Activated naive CD8-positive, alpha-beta T cell treated with anti-CD3 and anti-CD28 coated beads, Interleukin-2, amount 50 U/mL, for 24 hours (primary cell): ENCODE results near the gene TCF3.
A peak's percentile ranks its signal among the peaks of the same experiment; 100 is the strongest.

Experiments used
- ATAC-seq: fragments of 150-1000 bp; cut with Tn5 transposase; one replicate; pipeline ENCODE4 v1.10.0; 2021
- DNase-seq: peaks from one replicate; pipeline ENCODE4 v3.0.0; 2021
- H3K27ac Mint-ChIP-seq: one replicate; pipeline ENCODE4 v1.8.0; 2021; ENCODE audit warnings: mild to moderate bottlenecking, mixed read lengths
- H3K27me3 Mint-ChIP-seq: one replicate; pipeline ENCODE4 v1.8.0; 2021; ENCODE audit warnings: mixed read lengths
- H3K36me3 Mint-ChIP-seq: one replicate; pipeline ENCODE4 v1.8.0; 2021; ENCODE audit warnings: low read depth, mixed read lengths
- H3K4me1 Mint-ChIP-seq: one replicate; pipeline ENCODE4 v1.8.0; 2021; ENCODE audit warnings: mixed read lengths
- H3K4me3 Mint-ChIP-seq: one replicate; pipeline ENCODE4 v1.8.0; 2021; ENCODE audit warnings: mild to moderate bottlenecking, moderate library complexity, mixed read lengths
- H3K9me3 Mint-ChIP-seq: one replicate; pipeline ENCODE4 v1.8.0; 2021; ENCODE audit warnings: mixed read lengths

TCF3 gene

GRCh38 chr19:1606138-1606651 is 46.2 kb downstream of the TCF3 start:
- H3K4me1 Mint-ChIP-seq, result peaks cover 64% of the 10 kb centered on the region
- H3K36me3 Mint-ChIP-seq, result peaks cover 14% of the 10 kb centered on the region
- DNase-seq, result no peak
- H3K4me3 Mint-ChIP-seq, result peak overlapping the region; percentile 88
- H3K27ac Mint-ChIP-seq, result peak overlapping the region; percentile 98
- peak; percentile 4 for ATAC-seq
- no peaks in the 10 kb centered on the region for H3K9me3 Mint-ChIP-seq
- H3K27me3 Mint-ChIP-seq, result no peaks in the 10 kb centered on the region

DNA sequence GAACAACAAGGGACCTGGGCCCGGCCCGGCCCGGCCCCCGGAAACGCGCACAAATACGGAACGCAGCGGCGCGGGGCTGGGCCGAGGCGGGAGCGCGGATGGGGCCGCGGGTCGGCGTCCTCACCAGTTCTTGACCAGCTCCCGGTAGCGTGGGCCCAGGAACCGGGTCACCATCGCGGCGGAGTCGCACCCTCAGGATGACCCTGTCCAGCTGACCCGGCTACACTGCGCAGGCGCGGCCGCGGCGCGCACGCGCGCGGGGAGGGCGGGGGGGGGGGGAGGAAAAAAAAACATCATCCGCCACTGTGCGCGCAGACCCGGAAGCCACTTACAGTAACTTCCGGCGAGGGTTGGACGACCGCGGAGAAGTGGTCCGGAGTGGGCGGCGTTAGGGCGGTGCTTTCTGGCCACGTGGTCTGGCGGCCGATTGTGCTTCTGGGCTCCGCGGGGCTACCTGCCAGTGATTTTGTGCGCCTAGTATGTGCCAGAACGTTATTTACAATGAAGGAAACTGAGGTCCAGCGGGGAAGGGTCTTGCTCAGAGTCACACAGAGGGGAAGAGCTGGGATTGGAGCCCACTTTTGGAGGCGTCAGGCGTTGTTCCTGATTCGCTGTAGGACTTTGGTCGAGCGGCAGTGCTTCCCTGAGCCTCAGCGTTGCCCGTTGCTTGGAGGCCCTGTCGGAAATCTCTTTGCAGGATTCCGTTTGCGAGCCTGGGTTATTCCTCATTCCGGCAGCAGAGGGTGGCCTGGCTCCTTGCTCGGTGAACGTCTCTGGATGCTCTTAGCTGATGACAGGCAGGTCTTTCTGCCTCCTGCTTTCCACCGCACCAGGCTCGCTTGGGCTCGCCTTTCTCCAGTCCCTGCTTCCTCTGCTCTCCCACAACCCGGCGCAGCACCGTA is 46.9 kb downstream of the TCF3 start, which contains the start of gene UQCR11:
TSS of gene UQCR11 (minus strand) at position 227 of the 902 bp plus-strand sequence. CDS start at position 174, 53 bp downstream.
- Mint-ChIP-seq H3K4me3 (peak within 1 kb of the TSS; percentile 88), H3K9me3 (no peaks in the 10 kb centered on the region), H3K27ac (peak within 1 kb of the TSS; percentile 98), H3K27me3 (no peaks in the 10 kb centered on the region), H3K4me1 (peaks cover 59% of the 10 kb centered on the region), H3K36me3 (peaks cover 12% of the 10 kb centered on the region)
- DNase-seq (peak; percentile 95), ATAC-seq (peak; percentile 80)

GRCh38 chr19:1602091-1602707 is 50.2 kb downstream of the TCF3 start:
- Mint-ChIP-seq H3K4me3 (no peak overlapping the region), H3K4me1 (peaks cover 41% of the 10 kb centered on the region), H3K27ac (no peak overlapping the region), H3K27me3 (no peaks in the 10 kb centered on the region), H3K9me3 (no peaks in the 10 kb centered on the region), H3K36me3 (peaks cover 22% of the 10 kb centered on the region)
- ATAC-seq, result no peak
- no peak for DNase-seq

- Mint-ChIP-seq H3K9me3 (no peaks in the 10 kb centered on the region), H3K4me1 (peaks cover 38% of the 10 kb centered on the region), H3K27ac (peak overlapping the region; percentile 56), H3K27me3 (no peaks in the 10 kb centered on the region), H3K36me3 (peaks cover 23% of the 10 kb centered on the region), H3K4me3 (no peak overlapping the region)
- DNase-seq, result no peak
- ATAC-seq, result no peak
Measured at GRCh38 chr19:1601613-1602064, 50.8 kb downstream of the TCF3 start.

DNA sequence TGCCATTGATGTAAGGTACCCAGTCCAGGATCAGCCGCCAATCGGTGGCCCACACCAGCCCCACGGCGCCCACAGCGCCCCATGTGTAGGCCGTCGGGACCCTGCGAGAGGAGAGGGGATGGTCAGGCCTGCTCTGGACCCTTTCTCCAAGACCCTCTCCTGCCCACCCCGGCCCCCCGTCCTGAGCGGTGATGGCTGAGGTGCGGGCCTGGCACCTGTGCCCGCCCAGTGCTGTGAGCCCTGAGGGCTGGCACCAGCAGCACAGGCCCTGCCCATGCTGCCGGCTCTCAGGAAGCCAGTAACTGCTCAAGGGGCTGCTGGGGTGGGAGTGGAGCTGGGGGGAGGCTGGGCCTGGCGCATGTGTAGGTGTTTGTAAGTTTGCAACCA is 53.0 kb downstream of the TCF3 start:
- no peak overlapping the region for H3K27ac Mint-ChIP-seq
- DNase-seq (no peak), ATAC-seq (no peak)
- no peak overlapping the region for H3K4me3 Mint-ChIP-seq
- no peaks in the 10 kb centered on the region for H3K27me3 Mint-ChIP-seq
- no peaks in the 10 kb centered on the region for H3K9me3 Mint-ChIP-seq
- peaks cover 26% of the 10 kb centered on the region for H3K4me1 Mint-ChIP-seq
- H3K36me3 Mint-ChIP-seq, result peaks cover 26% of the 10 kb centered on the region

DNA sequence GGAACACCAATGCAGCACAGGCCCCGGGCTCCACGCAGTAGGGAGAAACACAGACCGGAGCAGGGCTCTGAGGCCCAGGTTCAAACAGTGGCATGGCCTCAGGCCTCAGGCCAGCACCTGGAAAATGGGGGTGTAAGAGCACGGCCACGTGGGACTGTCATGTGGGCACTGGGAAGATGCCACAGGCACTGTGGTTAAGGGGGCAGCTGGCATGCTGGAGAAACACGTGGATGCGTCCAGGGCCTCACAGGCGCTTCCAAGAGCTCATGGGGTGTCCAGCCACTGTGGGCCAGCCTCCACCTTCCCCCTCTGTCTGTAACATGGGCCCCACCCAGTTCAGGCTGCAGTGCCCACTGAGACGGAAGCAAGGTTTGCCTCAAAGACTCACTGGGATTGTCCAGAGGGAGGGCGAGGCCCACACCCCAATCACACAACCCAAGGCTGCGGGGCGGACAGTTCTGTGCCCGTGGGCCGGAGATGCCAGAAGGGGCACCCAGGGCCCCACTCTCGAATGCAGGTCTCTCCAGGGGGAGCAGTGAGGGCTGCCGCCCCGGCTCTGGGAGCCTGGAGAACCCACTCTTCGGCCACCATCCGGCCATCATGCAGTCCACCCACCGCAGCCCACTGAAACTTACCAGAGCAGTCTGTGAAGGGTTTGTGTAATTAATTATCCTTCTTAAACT is 53.5 kb downstream of the TCF3 start:
- no peak for ATAC-seq
- Mint-ChIP-seq H3K4me1 (peaks cover 20% of the 10 kb centered on the region), H3K9me3 (no peaks in the 10 kb centered on the region), H3K27me3 (no peaks in the 10 kb centered on the region), H3K27ac (no peak overlapping the region), H3K36me3 (peaks cover 25% of the 10 kb centered on the region), H3K4me3 (no peak overlapping the region)
- DNase-seq, result no peak

DNA sequence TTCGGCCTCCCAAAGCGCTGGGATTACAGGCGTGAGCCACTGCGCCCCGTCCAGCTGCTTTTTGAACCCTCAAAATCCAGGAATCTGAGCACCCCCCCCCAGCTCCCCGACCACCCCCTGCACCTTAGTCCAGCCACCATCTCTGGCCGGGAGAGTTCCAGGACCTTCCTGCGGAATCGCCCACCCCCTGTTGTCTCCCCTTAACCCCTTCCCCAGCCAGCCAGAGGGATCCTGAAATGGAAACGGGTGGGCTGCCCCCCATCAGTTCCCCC is 59.0 kb downstream of the TCF3 start:
- ATAC-seq, result no peak
- Mint-ChIP-seq H3K4me1 (peaks cover 20% of the 10 kb centered on the region), H3K27ac (no peak overlapping the region), H3K36me3 (peaks cover 28% of the 10 kb centered on the region), H3K4me3 (peak overlapping the region; percentile 81), H3K27me3 (no peaks in the 10 kb centered on the region), H3K9me3 (no peaks in the 10 kb centered on the region)
- no peak for DNase-seq

DNA sequence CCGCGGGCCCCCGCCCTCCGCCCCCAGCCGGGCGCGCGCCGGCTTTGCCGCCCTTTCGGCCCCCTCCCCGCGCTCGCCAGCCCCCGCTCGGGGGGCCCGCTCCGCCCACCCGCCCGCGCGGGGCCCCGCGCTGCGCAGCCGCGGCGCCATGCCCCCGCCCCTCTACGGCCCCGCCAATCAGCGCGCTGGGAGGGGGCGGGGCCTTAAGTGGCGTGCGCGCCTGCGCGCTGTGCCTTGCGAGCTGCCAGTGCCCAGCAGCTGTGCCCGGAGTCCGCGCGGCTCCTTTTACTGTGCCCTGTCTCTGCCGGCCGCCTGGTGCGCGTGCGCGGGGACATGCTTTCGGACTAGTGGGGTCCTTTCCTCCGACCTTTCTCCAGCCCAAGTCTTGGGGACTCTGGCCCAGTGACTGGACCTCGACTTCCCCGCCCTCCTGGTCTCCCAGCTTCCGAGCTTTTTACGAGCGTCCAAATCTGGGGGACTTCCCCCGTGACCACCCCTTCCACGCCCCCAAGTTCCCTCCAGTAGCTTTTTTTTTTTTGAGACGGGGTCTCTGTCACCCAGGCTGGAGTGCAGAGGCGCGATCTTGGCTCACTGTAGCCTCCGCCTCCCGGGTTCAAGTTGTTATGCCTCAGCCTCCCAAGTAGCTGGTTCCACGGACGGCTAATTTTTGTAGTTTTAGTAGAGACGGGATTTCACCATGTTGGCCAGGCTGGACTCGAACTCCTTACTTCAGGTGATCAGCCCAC is 59.5 kb downstream of the TCF3 start, which contains the start of gene MBD3:
TSS of gene MBD3 (minus strand) at position 111 of the 746 bp plus-strand sequence. CDS start 234 bp downstream, outside the sequence.
- H3K4me3 Mint-ChIP-seq, result peak within 1 kb of the TSS; percentile 88
- H3K27me3 Mint-ChIP-seq, result no peaks in the 10 kb centered on the region
- peak; percentile 91 for DNase-seq
- peak within 1 kb of the TSS; percentile 95 for H3K27ac Mint-ChIP-seq
- peaks cover 20% of the 10 kb centered on the region for H3K4me1 Mint-ChIP-seq
- H3K9me3 Mint-ChIP-seq, result no peaks in the 10 kb centered on the region
- peaks cover 26% of the 10 kb centered on the region for H3K36me3 Mint-ChIP-seq
- ATAC-seq, result peak; percentile 81

DNA sequence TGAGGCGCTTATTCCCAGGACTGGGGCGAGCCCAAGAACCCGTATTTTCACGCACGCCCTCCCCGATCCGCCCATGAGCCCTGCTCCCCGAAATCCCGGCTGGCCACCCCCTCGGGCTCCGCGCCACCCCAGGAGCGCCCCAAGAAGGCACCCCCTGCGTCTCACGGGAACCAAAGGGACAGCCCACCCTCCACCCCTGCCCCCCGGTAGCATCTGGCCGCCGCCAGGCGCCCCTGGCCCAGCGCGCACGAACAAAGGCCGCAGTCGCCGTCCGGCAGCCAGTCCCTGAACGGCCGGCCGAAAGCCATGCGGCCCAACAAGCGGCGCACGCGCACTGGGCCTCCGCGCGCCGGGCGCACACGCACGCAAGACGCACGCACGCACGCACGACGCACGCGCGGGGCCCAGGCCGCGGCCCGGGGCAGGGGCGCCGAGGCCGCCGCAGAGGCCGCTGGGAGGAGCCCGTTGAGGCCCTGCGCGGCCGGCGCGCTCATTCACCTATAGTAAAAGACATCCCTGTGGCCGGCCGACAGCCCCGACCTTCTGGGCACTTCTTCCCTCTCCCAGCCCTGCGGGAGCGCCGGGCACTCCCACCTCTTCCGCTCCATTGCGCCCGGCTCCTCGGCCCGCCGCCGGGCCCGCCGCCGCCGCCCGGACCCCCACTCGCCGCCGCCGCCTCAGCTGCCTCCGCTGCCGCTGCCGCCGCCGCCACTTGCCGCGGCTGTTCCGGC is 60.2 kb downstream of the TCF3 start:
- Mint-ChIP-seq H3K27ac (peak overlapping the region; percentile 95), H3K36me3 (peaks cover 24% of the 10 kb centered on the region), H3K27me3 (no peaks in the 10 kb centered on the region), H3K9me3 (no peaks in the 10 kb centered on the region), H3K4me3 (peak overlapping the region; percentile 88), H3K4me1 (peaks cover 24% of the 10 kb centered on the region)
- peak; percentile 87 for ATAC-seq
- peak; percentile 87 for DNase-seq

GRCh38 chr19:1591421-1592023 is 60.9 kb downstream of the TCF3 start:
- peaks cover 22% of the 10 kb centered on the region for H3K36me3 Mint-ChIP-seq
- no peaks in the 10 kb centered on the region for H3K9me3 Mint-ChIP-seq
- no peak for DNase-seq

GRCh38 chr19:1590641-1591397 is 61.6 kb downstream of the TCF3 start:
- H3K4me1 Mint-ChIP-seq, result peaks cover 25% of the 10 kb centered on the region
- DNase-seq, result peak; percentile 48
- peak overlapping the region; percentile 95 for H3K27ac Mint-ChIP-seq
- H3K36me3 Mint-ChIP-seq, result peaks cover 24% of the 10 kb centered on the region
- H3K4me3 Mint-ChIP-seq, result peak overlapping the region; percentile 88
- H3K9me3 Mint-ChIP-seq, result no peaks in the 10 kb centered on the region
- no peaks in the 10 kb centered on the region for H3K27me3 Mint-ChIP-seq
- ATAC-seq, result peak; percentile 6

More at GRCh38 chr19:1591421-1592023, 60.9 kb downstream of the TCF3 start:
- H3K4me3 Mint-ChIP-seq, result peak overlapping the region; percentile 88
- H3K4me1 Mint-ChIP-seq, result peaks cover 25% of the 10 kb centered on the region
- peak overlapping the region; percentile 95 for H3K27ac Mint-ChIP-seq
- no peaks in the 10 kb centered on the region for H3K27me3 Mint-ChIP-seq
- no peak for ATAC-seq

- Mint-ChIP-seq H3K4me1 (peaks cover 21% of the 10 kb centered on the region), H3K9me3 (no peaks in the 10 kb centered on the region), H3K36me3 (peaks cover 39% of the 10 kb centered on the region), H3K27ac (no peak overlapping the region), H3K4me3 (no peak overlapping the region), H3K27me3 (no peaks in the 10 kb centered on the region)
- ATAC-seq (no peak), DNase-seq (no peak)
Measured at GRCh38 chr19:1587872-1588271, 64.5 kb downstream of the TCF3 start.

DNA sequence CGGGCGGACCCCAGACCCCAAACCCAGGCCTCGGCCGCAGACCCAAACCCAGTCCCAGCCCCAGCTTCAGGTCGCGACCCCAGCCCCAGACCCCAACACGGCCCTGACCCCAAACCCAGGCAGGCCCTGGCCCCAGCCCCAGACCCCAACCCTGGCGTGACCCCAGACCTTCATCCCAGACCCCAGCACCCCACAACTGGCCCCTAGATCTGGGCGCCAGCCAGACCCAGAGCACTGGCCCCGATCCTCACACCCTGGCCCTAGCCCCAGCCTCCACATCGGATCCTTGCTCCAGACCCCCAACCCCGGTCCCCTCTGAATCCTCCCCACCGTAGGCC is 67.2 kb downstream of the TCF3 start:
- Mint-ChIP-seq H3K27ac (no peak overlapping the region), H3K4me3 (no peak overlapping the region), H3K4me1 (peaks cover 10% of the 10 kb centered on the region), H3K9me3 (no peaks in the 10 kb centered on the region), H3K27me3 (no peaks in the 10 kb centered on the region), H3K36me3 (peaks cover 30% of the 10 kb centered on the region)
- ATAC-seq (no peak), DNase-seq (no peak)
